Uterus (tissue), 4 donors: Measurements from ENCODE around the gene SFTPB. TPM values are rescaled to one million over a fixed set of nuclear protein-coding genes. Genes with fewer than 3 reads are reported as not detected.

Experiments used
- DNase-seq, 2 donors: peaks; one replicate each; pipeline ENCODE4 v3.0.0-alpha.2; 2019 to 2020
- H3K27ac ChIP-seq, 2 donors: fragments of 200-600 bp; sonication (generic); 1 replicate in 1 of 2; 2 replicates in 1 of 2; pipeline ENCODE4 v1.5.1; 2016 to 2018
- H3K27me3 ChIP-seq, 2 donors: fragments of 200-600 bp; sonication (generic); one replicate each; pipeline ENCODE4 v1.5.1; 2018 to 2019; ENCODE audit warnings: control low read depth in 1 of 2
- H3K36me3 ChIP-seq, 2 donors: fragments of 200-600 bp; sonication (generic); one replicate each; pipeline ENCODE4 v1.5.1; 2019; ENCODE audit warnings: control low read depth in 1 of 2
- H3K4me1 ChIP-seq, 2 donors: fragments of 200-600 bp; sonication (generic); one replicate each; pipeline ENCODE4 v1.5.1; 2018 to 2019; ENCODE audit warnings: control low read depth in 1 of 2
- H3K4me3 ChIP-seq, 2 donors: fragments of 200-600 bp; sonication (generic); 1 replicate in 1 of 2; 2 replicates in 1 of 2; pipeline ENCODE4 v1.5.1; 2018 to 2019; ENCODE audit warnings: mild to moderate bottlenecking in 1 of 2
- H3K9me3 ChIP-seq, 2 donors: fragments of 200-600 bp; sonication (generic); one replicate each; pipeline ENCODE4 v1.5.1; 2019; ENCODE audit warnings: control low read depth in 1 of 2
- CTCF ChIP-seq, 4 experiments: fragments of 200-600 bp in 2 of 4; fragments of 450-650 bp in 2 of 4; sonication (generic) in 2 of 4; IDR thresholded peaks; one replicate each; pipeline ENCODE4 v1.5.1; 2016 to 2019; ENCODE audit warnings: antibody characterized with exemption in 4 of 4, mild to moderate bottlenecking in 2 of 4, moderate library complexity in 1 of 4
- POLR2A ChIP-seq, 2 donors: fragments of 450-650 bp; IDR thresholded peaks; one replicate each; pipeline ENCODE4 v1.6.1; 2016; ENCODE audit warnings: antibody characterized with exemption in 2 of 2, mild to moderate bottlenecking in 1 of 2, moderate library complexity in 1 of 2
- intact Hi-C: fragments of 100-400 bp; cut with DNase I; formaldehyde crosslinking; loops from one replicate; pipeline ENCODE4 v1.15.1; 2023; ENCODE audit warnings: low total_unique reads
- total RNA-seq, 4 donors: library from RNA; depleted of rRNA in 3 of 4; stranded (reverse); fragments of >200 nt in 3 of 4; gene quantifications; one replicate each; pipeline versions ENCODE4 v1.1.0 to v1.2.4, GENCODE V29; 2014 to 2023
- donor health status: DM: yes; HTN: yes; CAD: no.

SFTPB gene
- total RNA-seq, 4 donors from 2014 or later, result 1.4 TPM; not detected in 3

GRCh38 chr2:85681776-85682175 lies 13.8 kb upstream of the SFTPB start:
- H3K9me3 ChIP-seq, result no peaks in the 10 kb centered on the region
- no peaks in the 10 kb centered on the region for H3K36me3 ChIP-seq
- DNase-seq, result no peak
- H3K4me3 ChIP-seq, result no peak overlapping the region
- H3K27ac ChIP-seq, result peak overlapping the region; percentile 31 to 52
- no peaks in the 10 kb centered on the region for H3K27me3 ChIP-seq
- no peak for TF ChIP-seq POLR2A (IDR thresholded peaks at IDR 0.05)
- TF ChIP-seq CTCF (IDR thresholded peaks at IDR 0.05), result no peak
- intact Hi-C loops, result no loop called here
- H3K4me1 ChIP-seq, result no peaks in the 10 kb centered on the region

GRCh38 chr2:85681372-85681763 lies 13.4 kb upstream of the SFTPB start:
- Histone ChIP-seq H3K27ac (peak overlapping the region; percentile 31 to 52), H3K36me3 (no peaks in the 10 kb centered on the region), H3K4me1 (no peaks in the 10 kb centered on the region), H3K9me3 (no peaks in the 10 kb centered on the region), H3K27me3 (no peaks in the 10 kb centered on the region), H3K4me3 (no peak overlapping the region)
- TF ChIP-seq CTCF (IDR thresholded peaks at IDR 0.05) (no peak), POLR2A (IDR thresholded peaks at IDR 0.05) (no peak)
- DNase-seq, result peak in 1 of 2 donors; percentile 44
- intact Hi-C loops, result no loop called here

GRCh38 chr2:85680707-85681371 lies 12.8 kb upstream of the SFTPB start:
- Histone ChIP-seq H3K27me3 (no peaks in the 10 kb centered on the region), H3K9me3 (no peaks in the 10 kb centered on the region), H3K36me3 (no peaks in the 10 kb centered on the region), H3K27ac (peak overlapping the region; percentile 31 to 52), H3K4me3 (no peak overlapping the region), H3K4me1 (no peaks in the 10 kb centered on the region)
- no peak for DNase-seq
- intact Hi-C loops, result no loop called here
- TF ChIP-seq CTCF (IDR thresholded peaks at IDR 0.05), result no peak
- TF ChIP-seq POLR2A (IDR thresholded peaks at IDR 0.05), result no peak

GRCh38 chr2:85678794-85679672 lies 11.0 kb upstream of the SFTPB start:
- TF ChIP-seq CTCF (IDR thresholded peaks at IDR 0.05), result peak; percentile 93 to 98 (median 94)
- TF ChIP-seq POLR2A (IDR thresholded peaks at IDR 0.05), result no peak
- peak; percentile 88 to 92 for DNase-seq
- H3K9me3 ChIP-seq, result no peaks in the 10 kb centered on the region
- no peaks in the 10 kb centered on the region for H3K36me3 ChIP-seq
- no peak overlapping the region for H3K4me3 ChIP-seq
- no peaks in the 10 kb centered on the region for H3K4me1 ChIP-seq
- intact Hi-C loops, result no loop called here
- H3K27ac ChIP-seq, result peak overlapping the region; percentile 29 to 44
- H3K27me3 ChIP-seq, result no peaks in the 10 kb centered on the region

- Histone ChIP-seq H3K4me1 (no peaks in the 10 kb centered on the region), H3K36me3 (no peaks in the 10 kb centered on the region), H3K9me3 (no peaks in the 10 kb centered on the region), H3K4me3 (no peak overlapping the region), H3K27me3 (no peaks in the 10 kb centered on the region), H3K27ac (peak overlapping the region in 1 of 2 donors; percentile 29)
- peak in 1 of 2 donors; percentile 10 for DNase-seq
- intact Hi-C loops, result no loop called here
- TF ChIP-seq POLR2A (IDR thresholded peaks at IDR 0.05) (no peak), CTCF (IDR thresholded peaks at IDR 0.05) (no peak)
Observed at GRCh38 chr2:85678377-85678776, 10.4 kb upstream of the SFTPB start.
